GM23338 (cell line): ENCODE measurements around the gene DRGX.

Source experiments
- CREB1 ChIP-seq: fragments of 250-450 bp; sonication (Bioruptor Pico); IDR thresholded peaks from 2 replicates; pipeline ENCODE4 v1.5.0; 2020; ENCODE audit warnings: low read depth, mild to moderate bottlenecking, moderate library complexity
- ETS1 ChIP-seq: IDR thresholded peaks from 2 replicates; pipeline ENCODE4 v1.6.1; 2016; ENCODE audit warnings: antibody characterized with exemption
- EZH2 ChIP-seq: fragments of 200-600 bp; sonication (generic); IDR thresholded peaks from one replicate; pipeline ENCODE4 v1.8.0; 2017; ENCODE audit warnings: antibody characterized with exemption, mild to moderate bottlenecking, low read depth; ENCODE audit not compliant: unreplicated experiment
- EZH2phosphoT487 ChIP-seq: fragments of 200-600 bp; sonication (generic); IDR thresholded peaks from one replicate; pipeline ENCODE4 v1.8.1; 2018; ENCODE audit warnings: antibody characterized with exemption; ENCODE audit not compliant: unreplicated experiment
- JUNB ChIP-seq: IDR thresholded peaks from one replicate; pipeline ENCODE4 v1.6.1; 2016; ENCODE audit warnings: antibody characterized with exemption; ENCODE audit not compliant: unreplicated experiment
- POLR2AphosphoS5 ChIP-seq: IDR thresholded peaks from 2 replicates; pipeline ENCODE4 v1.6.1; 2016; ENCODE audit warnings: antibody characterized with exemption, low read depth
- REST ChIP-seq: IDR thresholded peaks from one replicate; pipeline ENCODE4 v1.6.1; 2018; ENCODE audit warnings: antibody characterized with exemption; ENCODE audit not compliant: unreplicated experiment
- ZNF114 ChIP-seq: fragments of 250-450 bp; sonication (Bioruptor Pico); IDR thresholded peaks from 2 replicates; pipeline ENCODE4 v1.5.0; 2020; ENCODE audit warnings: mild to moderate bottlenecking, moderate library complexity
- ZNF331 ChIP-seq: fragments of 250-450 bp; sonication (Bioruptor Pico); IDR thresholded peaks from 2 replicates; pipeline ENCODE4 v1.5.0; 2020; ENCODE audit warnings: low read depth, mild to moderate bottlenecking, moderate library complexity
- TF ChIP-seq, protein P1 (sequence below), 2 experiments: fragments of 200-600 bp in 1 of 2; sonication (generic) in 1 of 2; conservative IDR thresholded peaks; 2 replicates each; pipeline versions ENCODE4 v1.5.1 to v1.6.1; 2016 to 2017; ENCODE audit warnings: antibody characterized with exemption in 2 of 2, low read depth in 2 of 2, mild to moderate bottlenecking in 2 of 2, moderate library complexity in 1 of 2

DNA sequence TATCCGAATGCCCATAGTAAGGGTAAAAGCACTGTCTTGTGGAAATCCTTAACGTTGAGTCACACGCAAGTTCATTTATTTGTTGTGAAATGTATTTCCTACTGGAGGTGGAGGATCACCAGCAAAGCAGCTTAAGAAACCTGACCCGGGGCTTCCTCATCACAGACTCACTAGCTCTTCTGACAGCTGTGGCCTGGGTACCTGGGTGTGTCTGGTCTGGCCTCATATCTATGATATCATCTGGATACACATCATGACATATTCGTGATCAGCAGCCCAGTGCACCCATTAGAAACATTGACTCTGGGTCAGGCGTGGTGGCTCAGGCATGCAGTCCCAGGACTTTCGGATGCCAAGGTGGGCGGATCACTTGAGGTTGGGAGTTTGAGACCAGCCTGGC, 8.8 kb downstream of the DRGX start:
- TF ChIP-seq, protein P1, sequence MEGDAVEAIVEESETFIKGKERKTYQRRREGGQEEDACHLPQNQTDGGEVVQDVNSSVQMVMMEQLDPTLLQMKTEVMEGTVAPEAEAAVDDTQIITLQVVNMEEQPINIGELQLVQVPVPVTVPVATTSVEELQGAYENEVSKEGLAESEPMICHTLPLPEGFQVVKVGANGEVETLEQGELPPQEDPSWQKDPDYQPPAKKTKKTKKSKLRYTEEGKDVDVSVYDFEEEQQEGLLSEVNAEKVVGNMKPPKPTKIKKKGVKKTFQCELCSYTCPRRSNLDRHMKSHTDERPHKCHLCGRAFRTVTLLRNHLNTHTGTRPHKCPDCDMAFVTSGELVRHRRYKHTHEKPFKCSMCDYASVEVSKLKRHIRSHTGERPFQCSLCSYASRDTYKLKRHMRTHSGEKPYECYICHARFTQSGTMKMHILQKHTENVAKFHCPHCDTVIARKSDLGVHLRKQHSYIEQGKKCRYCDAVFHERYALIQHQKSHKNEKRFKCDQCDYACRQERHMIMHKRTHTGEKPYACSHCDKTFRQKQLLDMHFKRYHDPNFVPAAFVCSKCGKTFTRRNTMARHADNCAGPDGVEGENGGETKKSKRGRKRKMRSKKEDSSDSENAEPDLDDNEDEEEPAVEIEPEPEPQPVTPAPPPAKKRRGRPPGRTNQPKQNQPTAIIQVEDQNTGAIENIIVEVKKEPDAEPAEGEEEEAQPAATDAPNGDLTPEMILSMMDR (conservative IDR thresholded peaks at IDR 0.05; ENCODE audit: low read depth in 2 of 2), result no peak
- TF ChIP-seq EZH2phosphoT487 (no peak), POLR2AphosphoS5 (no peak), EZH2 (no peak), ZNF331 (CRISPR knock-in tag) (no peak), JUNB (no peak), REST (no peak), ETS1 (no peak), CREB1 (CRISPR knock-in tag) (no peak), ZNF114 (CRISPR knock-in tag) (no peak)
